Activated B cell treated with CpG ODN at 0.5 μM for 24 hours (primary cell): ENCODE data around the gene DUSP5. TPM values are rescaled to one million over a fixed set of nuclear protein-coding genes. Genes with fewer than 3 reads are reported as not detected.
A peak's percentile ranks its signal among the peaks of the same experiment; 100 is the strongest.

Experiments used
- ATAC-seq: fragments of 200-7000 bp; cut with Tn5 transposase; one replicate; pipeline ENCODE4 v1.10.0; 2021; ENCODE audit warnings: low read depth, mild to moderate bottlenecking, moderate library complexity
- CTCF ChIA-PET: fragments of 350-600 bp; sonication (Branson Sonifier 250); formaldehyde crosslinking; loops from one replicate; lab custom pipeline; 2021; ENCODE audit warnings: antibody characterized with exemption; lab: Charles Lee
- POLR2A ChIA-PET: fragments of 350-600 bp; sonication (Branson Sonifier 250); formaldehyde crosslinking; loops from one replicate; lab custom pipeline; 2021; ENCODE audit warnings: antibody characterized with exemption; lab: Charles Lee
- DNase-seq: peaks from one replicate; pipeline ENCODE4 v3.0.0; 2022
- H3K27ac Mint-ChIP-seq: one replicate; pipeline ENCODE4 v1.8.0; 2020; ENCODE audit warnings: mixed read lengths
- H3K27me3 Mint-ChIP-seq: one replicate; pipeline ENCODE4 v1.8.0; 2021; ENCODE audit warnings: mixed read lengths
- H3K36me3 Mint-ChIP-seq: one replicate; pipeline ENCODE4 v1.8.0; 2021; ENCODE audit warnings: low read depth, mixed read lengths
- H3K4me1 Mint-ChIP-seq: one replicate; pipeline ENCODE4 v1.8.0; 2021; ENCODE audit warnings: mixed read lengths
- H3K4me3 Mint-ChIP-seq: one replicate; pipeline ENCODE4 v1.8.0; 2020; ENCODE audit warnings: mild to moderate bottlenecking, mixed read lengths
- H3K9me3 Mint-ChIP-seq: one replicate; pipeline ENCODE4 v1.8.0; 2020; ENCODE audit warnings: mixed read lengths
- CTCF ChIP-seq: fragments of 200-600 bp; IDR thresholded peaks from one replicate; pipeline ENCODE4 v1.8.0; 2022; ENCODE audit warnings: antibody characterized with exemption, mild to moderate bottlenecking
- intact Hi-C: fragments of 100-400 bp; cut with micrococcal nuclease; formaldehyde crosslinking; loops from one replicate; pipeline ENCODE4 v1.15.1; 2024
- total RNA-seq: library from RNA; stranded (reverse); gene quantifications from 2 replicates; pipeline ENCODE4 v1.2.3, GENCODE V29; 2022

The DUSP5 gene
- total RNA-seq, 1 donor from 2014 or later = 26.1 TPM

- POLR2A ChIA-PET = interaction anchor here (0.6 to 9.7 kb wide), 19 partner anchors 9 to 496 kb away, joined by 3 to 231 read pairs (median 4); partner anchors contain the start of genes ADD3 and SMNDC1
- intact Hi-C loops = loop anchor here (1.0 to 5.0 kb wide), 8 partner anchors 33 to 581 kb away; partner anchors contain the start of genes MXI1, SMC3 and XPNPEP1
- H3K4me1 Mint-ChIP-seq = peaks cover 79% of the 10 kb centered on the region
Measured at GRCh38 chr10:110503528-110504110, 5.9 kb downstream of the DUSP5 start.

GRCh38 chr10:110504111-110504735 lies 6.5 kb downstream of the DUSP5 start:
- Mint-ChIP-seq H3K4me1 (peaks cover 79% of the 10 kb centered on the region), H3K4me3 (peak overlapping the region; percentile 72), H3K27me3 (no peaks in the 10 kb centered on the region), H3K36me3 (peaks cover 66% of the 10 kb centered on the region), H3K27ac (peak overlapping the region; percentile 90), H3K9me3 (no peaks in the 10 kb centered on the region)
- no peak for DNase-seq
- ATAC-seq = peak; percentile 80
- ChIA-PET CTCF (interaction anchor here (1.1 to 4.7 kb wide), 6 partner anchors 42 to 149 kb away, joined by 3 to 25 read pairs (median 5); no protein-coding TSS in a partner anchor), POLR2A (interaction anchor here (0.6 to 9.7 kb wide), 14 partner anchors 9 to 199 kb away, joined by 3 to 231 read pairs (median 6); partner anchors contain the start of gene SMNDC1)
- intact Hi-C loops = loop anchor here (1.0 to 5.0 kb wide), 5 partner anchors 32 to 582 kb away; partner anchors contain the start of genes MXI1 and XPNPEP1
- no peak for TF ChIP-seq CTCF

More at GRCh38 chr10:110503528-110504110, 5.9 kb downstream of the DUSP5 start:
- H3K4me3 Mint-ChIP-seq = peak overlapping the region; percentile 72
- H3K9me3 Mint-ChIP-seq = no peaks in the 10 kb centered on the region
- H3K27ac Mint-ChIP-seq = peak overlapping the region; percentile 90
- no peak for TF ChIP-seq CTCF
- H3K36me3 Mint-ChIP-seq = peaks cover 64% of the 10 kb centered on the region
- H3K27me3 Mint-ChIP-seq = no peaks in the 10 kb centered on the region
- no peak for ATAC-seq
- DNase-seq = no peak
- CTCF ChIA-PET = interaction anchor here (0.9 to 4.7 kb wide), 10 partner anchors 31 to 193 kb away, joined by 3 to 25 read pairs (median 4); no protein-coding TSS in a partner anchor

GRCh38 chr10:110505130-110505770 lies 7.5 kb downstream of the DUSP5 start:
- peak overlapping the region; percentile 90 for H3K27ac Mint-ChIP-seq
- H3K36me3 Mint-ChIP-seq = peaks cover 69% of the 10 kb centered on the region
- ChIA-PET CTCF (interaction anchor here (1.3 to 4.7 kb wide), 5 partner anchors 29 to 199 kb away, joined by 3 to 25 read pairs (median 6); no protein-coding TSS in a partner anchor), POLR2A (interaction anchor here (0.9 to 9.7 kb wide), 5 partner anchors 8 to 150 kb away, joined by 3 to 231 read pairs (median 15); no protein-coding TSS in a partner anchor)
- H3K4me3 Mint-ChIP-seq = no peak overlapping the region
- intact Hi-C loops = no loop called here
- H3K9me3 Mint-ChIP-seq = no peaks in the 10 kb centered on the region
- no peaks in the 10 kb centered on the region for H3K27me3 Mint-ChIP-seq
- TF ChIP-seq CTCF = no peak
- DNase-seq = no peak
- H3K4me1 Mint-ChIP-seq = peaks cover 69% of the 10 kb centered on the region
- ATAC-seq = no peak

GRCh38 chr10:110506448-110506847 lies 8.7 kb downstream of the DUSP5 start:
- ATAC-seq (no peak), DNase-seq (no peak)
- ChIA-PET CTCF (interaction anchor here (2.1 kb wide), 1 partner anchor 28 kb away, joined by 6 read pairs; no protein-coding TSS in a partner anchor), POLR2A (interaction anchor here (0.9 to 3.7 kb wide), 4 partner anchors 9 to 152 kb away, joined by 3 to 12 read pairs (median 8); partner anchors contain the start of gene DUSP5)
- Mint-ChIP-seq H3K36me3 (peaks cover 80% of the 10 kb centered on the region), H3K27ac (no peak overlapping the region), H3K4me1 (peaks cover 59% of the 10 kb centered on the region), H3K27me3 (no peaks in the 10 kb centered on the region), H3K4me3 (no peak overlapping the region), H3K9me3 (no peaks in the 10 kb centered on the region)
- intact Hi-C loops = no loop called here
- TF ChIP-seq CTCF = no peak
